GM19397 (cell line): ENCODE measurements around the gene GPSM1.
A peak's percentile ranks its signal among the peaks of the same experiment; 100 is the strongest.

Experiments used
- ATAC-seq: cut with Tn5 transposase; IDR thresholded peaks from one replicate; pipeline ENCODE4 v1.9.1; 2021; ENCODE audit warnings: mild to moderate bottlenecking, moderate library complexity; ENCODE audit not compliant: unreplicated experiment

GPSM1 gene

DNA sequence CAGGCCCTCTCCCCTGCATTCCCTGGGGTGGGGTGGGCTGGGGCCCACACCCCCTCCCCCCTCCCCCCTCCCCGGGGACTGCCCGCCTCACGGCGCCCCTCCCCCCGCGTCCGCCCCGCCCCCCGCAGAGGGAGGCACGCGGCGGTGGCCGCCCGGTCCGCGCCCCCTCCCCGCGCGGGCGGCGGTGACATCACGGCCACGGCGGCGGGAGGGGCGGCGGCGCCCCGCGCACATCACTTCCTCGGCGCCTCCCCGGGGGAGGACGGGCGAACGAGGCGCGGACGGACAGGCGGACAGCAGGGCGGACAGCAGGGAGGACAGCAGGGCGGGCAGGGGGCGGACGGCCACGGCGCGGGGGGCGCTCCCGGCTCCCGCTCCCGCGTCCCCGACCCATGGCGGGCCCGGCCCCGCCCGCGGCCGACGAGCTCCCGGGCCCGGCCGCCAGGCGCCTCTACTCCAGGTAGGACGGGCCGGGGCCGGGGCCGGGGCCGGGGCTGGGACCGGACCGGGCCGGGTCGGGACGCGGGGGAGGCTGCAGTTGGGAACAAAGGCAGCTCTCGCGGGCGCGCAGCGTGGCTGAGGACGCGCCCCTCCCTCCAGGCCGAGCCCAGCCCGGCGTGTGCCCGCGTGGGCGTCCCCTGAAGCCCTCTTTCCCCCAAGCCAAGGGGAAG is at the start of gene GPSM1:
TSS of gene GPSM1 (plus strand) at position 236 of the 671 bp plus-strand sequence. CDS start at position 393, 157 bp downstream.
- ATAC-seq, result no peak

DNA sequence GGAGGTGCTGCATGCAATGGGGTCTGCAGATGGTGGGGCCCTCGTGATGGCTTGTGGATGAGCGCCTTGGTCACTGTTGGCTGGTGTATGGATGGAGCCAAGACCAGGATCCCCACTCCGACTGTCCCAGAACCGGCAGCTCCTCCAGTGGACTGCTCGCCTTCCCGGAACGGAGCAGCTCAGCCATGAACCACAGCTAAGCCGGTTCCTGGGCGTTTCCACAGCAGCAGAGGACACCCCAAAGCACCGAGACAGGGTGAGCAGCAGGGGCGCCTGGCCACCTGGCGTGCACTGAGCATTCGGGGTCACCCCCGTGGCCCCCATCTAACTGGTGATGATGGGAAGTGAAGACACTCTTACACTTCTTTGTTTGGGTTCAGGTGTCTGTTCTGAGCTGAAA is 49.6 kb upstream of the GPSM1 start:
- no peak for ATAC-seq

DNA sequence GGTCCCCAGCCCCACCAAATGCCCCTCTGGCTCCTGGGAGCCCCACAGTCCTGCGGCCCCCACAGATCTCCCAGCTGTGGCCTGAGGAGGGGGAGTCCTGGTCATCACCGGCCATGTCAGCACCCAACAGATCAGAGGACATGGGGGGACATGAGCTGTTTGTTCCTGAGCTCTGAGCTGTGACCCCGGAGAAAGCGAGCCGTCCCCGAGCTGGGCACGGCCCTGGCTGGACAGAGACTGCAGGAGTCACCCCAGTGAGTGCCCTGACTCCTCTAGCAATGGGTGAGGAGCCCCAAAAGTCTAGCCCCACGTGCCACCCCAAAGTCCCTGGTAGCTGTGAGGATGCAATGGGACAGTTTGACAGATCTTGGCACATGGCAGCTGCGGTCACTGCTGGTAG is 49.1 kb upstream of the GPSM1 start:
- no peak for ATAC-seq

DNA sequence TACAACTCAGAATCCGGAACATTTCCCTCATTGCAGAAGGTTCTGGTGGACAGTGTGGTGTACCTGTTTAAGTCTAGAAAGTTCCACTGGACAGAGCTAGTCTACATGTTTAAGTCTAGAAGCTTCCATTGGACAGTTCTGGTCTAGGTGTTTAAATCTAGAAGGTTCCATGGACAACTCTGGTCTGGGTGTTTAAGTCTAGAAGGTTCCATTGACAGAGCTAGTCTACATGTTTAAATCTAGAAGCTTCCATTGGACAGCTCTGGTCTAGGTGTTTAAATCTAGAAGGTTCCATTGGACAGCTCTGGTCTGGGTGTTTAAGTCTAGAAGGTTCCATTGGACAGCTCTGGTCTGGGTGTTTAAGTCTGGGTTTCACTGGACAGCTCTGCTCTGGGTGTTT is 48.4 kb upstream of the GPSM1 start:
- no peak for ATAC-seq

DNA sequence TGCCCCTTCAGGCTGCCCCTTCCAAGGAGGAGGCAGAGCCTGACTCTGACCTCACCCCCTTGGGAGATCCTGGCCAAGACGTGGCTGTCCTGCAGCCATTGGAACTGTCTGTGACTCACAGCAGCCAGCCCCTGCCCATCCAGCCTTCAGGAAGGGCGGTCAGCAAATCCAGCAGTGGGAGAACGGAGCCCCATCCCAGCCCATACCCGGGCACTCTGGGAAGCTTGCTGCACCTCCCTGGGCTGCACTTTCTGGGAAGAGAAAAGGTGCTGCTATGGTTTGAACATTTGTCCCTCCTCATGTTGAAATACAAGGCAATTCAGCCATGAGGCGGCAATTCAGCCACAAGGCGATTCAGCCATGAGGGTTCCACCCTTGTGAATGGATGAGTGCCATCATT is 47.9 kb upstream of the GPSM1 start:
- no peak for ATAC-seq

GRCh38 chr9:136280535-136281315 is 46.6 kb upstream of the GPSM1 start:
- ATAC-seq, result no peak

GRCh38 chr9:136281421-136282271 is 45.7 kb upstream of the GPSM1 start:
- no peak for ATAC-seq

DNA sequence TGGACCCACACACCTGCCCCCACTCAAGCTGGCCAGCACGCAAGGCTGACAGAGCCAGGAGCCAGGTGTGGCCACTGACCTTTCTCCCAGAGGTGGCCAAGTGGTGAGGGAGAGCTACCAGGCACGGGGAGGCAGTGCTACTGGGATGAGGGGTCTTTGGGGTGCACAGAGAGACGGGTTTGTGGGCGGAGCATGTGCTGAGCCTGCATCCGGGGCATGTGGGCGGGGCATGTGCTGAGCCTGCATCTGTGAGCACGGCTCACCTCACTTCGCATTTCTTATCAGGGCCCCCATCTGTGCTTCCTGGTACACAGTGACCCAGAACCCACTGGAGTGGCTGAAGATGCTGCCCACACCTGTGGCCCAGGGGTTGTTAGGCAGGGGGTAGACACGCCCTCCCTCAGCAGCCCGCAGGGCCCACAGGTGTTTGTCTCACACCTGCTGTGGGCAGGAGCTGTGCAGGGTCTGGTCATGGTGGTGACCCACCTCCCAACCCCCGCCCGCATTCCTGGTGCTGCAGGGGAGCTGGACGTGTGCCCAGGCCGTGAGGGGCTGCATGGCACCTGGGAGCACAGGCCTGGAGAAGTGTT is 45.0 kb upstream of the GPSM1 start:
- no peak for ATAC-seq

- peak; percentile 62 for ATAC-seq
Observed at GRCh38 chr9:136283291-136284235, 43.8 kb upstream of the GPSM1 start.

DNA sequence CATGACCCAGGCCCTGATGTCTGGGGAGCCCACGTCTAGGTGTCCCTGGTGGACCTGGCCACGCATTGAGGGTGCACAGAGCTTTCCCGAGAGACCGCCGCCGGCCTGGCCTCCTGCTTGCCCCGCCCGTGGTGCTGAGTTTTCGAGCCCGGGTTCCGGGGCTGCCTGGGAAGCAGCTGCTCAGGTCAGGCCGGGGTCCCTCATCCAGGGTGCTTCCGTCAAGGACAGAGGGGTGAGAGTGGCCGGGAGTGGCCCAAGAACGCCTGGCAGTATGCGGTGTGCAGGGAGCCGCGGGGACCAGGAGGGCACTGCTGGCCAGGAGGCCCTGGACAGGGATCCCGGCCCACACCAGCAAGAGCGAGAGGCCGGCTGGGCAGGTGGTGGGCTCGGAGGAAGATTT is 43.0 kb upstream of the GPSM1 start:
- no peak for ATAC-seq

DNA sequence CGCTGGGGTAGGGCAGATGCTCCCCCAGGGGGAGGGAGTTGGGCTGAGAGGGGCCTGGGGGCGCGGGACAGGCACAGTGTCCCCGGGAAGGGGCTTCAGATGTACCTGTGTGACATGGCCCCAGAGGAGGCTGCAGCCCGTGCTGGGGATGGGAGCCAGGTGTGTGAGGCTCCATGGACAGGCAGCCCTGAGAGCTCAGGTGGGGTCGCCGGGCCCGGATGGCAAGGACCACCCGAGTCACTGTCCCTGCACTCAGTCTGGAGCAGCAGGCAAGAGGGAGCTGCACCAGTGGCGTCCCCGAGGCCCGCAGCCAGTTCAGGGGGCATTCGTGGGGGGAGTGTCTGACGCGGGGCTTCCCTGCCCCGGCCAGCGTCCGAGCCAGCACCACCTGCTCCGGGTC is 42.4 kb upstream of the GPSM1 start:
- no peak for ATAC-seq

DNA sequence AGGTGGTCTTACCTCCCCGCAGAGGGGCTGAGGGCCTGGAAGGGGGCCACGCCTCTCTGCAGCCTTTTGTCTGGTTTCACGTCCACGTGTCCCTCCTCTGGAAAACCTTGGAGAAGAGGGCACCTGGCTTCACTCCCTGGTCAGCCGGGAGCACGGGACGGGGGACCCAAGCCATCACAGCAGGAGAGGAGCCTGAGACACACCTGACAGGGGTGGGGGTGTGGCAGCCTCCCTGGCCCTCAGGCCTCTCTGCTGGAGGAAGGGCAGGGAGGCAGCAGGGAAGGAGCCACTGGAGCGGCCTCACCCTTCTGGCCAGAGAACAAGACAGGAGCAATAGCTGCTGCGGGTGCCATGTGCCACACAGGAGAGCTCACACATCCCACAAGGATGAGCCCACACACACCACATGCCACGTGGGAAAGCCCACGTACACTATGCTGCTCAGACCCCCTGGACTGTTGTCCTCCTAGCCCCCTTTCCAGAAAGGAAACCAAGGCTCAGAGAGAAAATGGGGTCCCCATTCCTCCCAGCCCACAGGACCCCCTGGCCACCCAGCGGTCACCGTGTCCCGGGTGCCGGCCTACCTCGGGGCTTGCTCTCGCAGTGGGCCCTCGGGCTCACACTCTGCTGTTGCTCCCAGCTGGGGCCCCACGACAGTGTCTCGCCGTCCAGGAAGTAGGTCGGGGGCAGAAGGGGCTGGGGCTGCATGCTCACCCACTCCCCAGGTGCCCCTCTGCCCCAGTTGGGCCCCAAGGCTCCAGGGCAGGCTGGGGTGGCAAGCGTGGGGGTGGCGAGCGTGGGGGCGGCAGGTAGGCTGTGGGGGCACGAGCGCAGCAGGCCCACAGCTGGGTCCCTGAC is 41.6 kb upstream of the GPSM1 start:
- ATAC-seq, result no peak

DNA sequence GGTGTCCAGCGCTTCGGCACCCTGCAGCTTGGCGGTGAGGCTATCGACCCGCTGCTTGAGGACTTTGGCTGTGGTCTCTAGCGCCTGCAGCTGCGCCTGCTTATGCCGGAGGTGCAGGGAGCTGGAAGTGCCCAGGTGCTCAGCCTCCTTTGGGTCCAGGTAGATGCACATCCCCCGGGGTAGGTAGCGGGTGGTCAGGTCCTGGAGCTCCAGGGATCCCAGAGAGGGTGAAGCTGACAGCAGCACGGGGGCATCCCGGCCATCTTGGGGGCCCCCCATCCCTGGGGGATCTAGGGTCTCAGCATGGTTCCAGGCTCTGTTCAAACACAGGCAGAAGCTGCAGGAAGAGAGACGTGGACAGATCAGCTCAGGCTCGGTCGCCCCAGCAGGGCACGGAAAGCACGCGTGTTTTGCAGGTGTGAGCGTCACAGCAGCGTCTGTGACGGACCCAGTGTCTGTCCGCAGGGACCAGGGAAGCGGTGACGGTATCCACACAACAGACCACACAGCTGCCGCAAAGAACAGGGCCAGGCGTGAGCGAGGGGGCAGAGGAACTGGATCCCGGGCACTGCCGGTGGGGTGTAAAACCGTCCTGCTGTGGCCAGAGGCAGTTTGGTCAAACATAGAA is 40.9 kb upstream of the GPSM1 start:
- no peak for ATAC-seq

DNA sequence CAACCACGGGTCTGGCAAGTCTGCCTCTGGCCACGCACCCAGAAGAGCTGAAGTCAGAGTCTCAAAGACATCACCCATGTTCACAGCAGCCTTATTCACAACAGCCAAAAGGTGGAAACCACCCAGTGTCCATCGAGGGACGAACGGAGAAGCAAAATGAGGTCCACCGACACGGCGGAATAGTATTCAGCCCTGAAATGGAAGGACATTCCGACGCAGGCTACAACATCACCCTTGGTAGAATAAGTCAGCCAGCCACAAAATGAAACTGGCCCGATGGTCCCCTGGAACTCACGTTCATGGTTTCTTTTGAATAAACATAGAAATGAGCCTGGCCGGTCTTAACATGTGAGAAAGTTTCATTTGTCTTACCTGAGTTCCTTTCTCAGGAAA is 40.4 kb upstream of the GPSM1 start:
- ATAC-seq, result no peak

GRCh38 chr9:136287960-136288753 is 39.2 kb upstream of the GPSM1 start:
- ATAC-seq, result no peak

GRCh38 chr9:136289651-136290507 is 37.5 kb upstream of the GPSM1 start:
- no peak for ATAC-seq

GRCh38 chr9:136290508-136291000 is 36.8 kb upstream of the GPSM1 start:
- ATAC-seq, result no peak
